ENCODE data around the gene CSF2RB. TPM values are rescaled to one million over a fixed set of nuclear protein-coding genes. Genes with fewer than 3 reads are reported as not detected.

The CSF2RB gene
- total and polyA plus RNA-seq, 2 of the 13 experiments (the other 11 are each of a cell fraction or from before 2014, with no cell fraction given) = not detected

GRCh38 chr22:36902143-36902926 lies 11.1 kb upstream of the CSF2RB start:
- no peak overlapping the region for H3K9ac ChIP-seq (ENCODE audit: insufficient read depth, low read depth, low read length)
- H3K4me2 ChIP-seq (ENCODE audit: low read depth, low read length) = no peak overlapping the region
- DNase-seq (ENCODE audit: low spot score) (no peak), FAIRE-seq (no peak), ATAC-seq (no peak)
- in situ Hi-C loops (cut with HindIII; ENCODE audit: extremely low pct_ligation_motif_present, low pct_unique_long_range_greater_than_20kb) = no loop called here
- H2AFZ ChIP-seq (ENCODE audit: low read length) = no peak overlapping the region
- no peak for TF ChIP-seq ZNF432 (CRISPR knock-in tag; IDR thresholded peaks at IDR 0.05; ENCODE audit: borderline replicate concordance)
- TF ChIP-seq ZBTB43 (CRISPR knock-in tag; conservative IDR thresholded peaks at IDR 0.05) = no peak
- no peak for TF ChIP-seq U2AF2 (IDR thresholded peaks at IDR 0.05; ENCODE audit: low read depth, low read length)
- TF ChIP-seq HCFC1 (IDR thresholded peaks at IDR 0.05; ENCODE audit: low read depth, low read length) = no peak
- no peak for TF ChIP-seq ATF2 (CRISPR knock-in tag; IDR thresholded peaks at IDR 0.05)
- no peak for TF ChIP-seq MIER3 (CRISPR knock-in tag; IDR thresholded peaks at IDR 0.05; ENCODE audit: borderline replicate concordance)
- BruUV-seq (replicated peaks) = no TSS peak
- H3K27ac ChIP-seq (ENCODE audit: extremely low read length, insufficient read depth, low read length) = no peak overlapping the region
- WGBS (ENCODE audit: low lambda C conversion rate) = 7% methylated on average over 8 of the region's 8 CpGs
- no peaks in the 10 kb centered on the region for H3K36me3 ChIP-seq (replicated peaks in 1 of 2; ENCODE audit: control insufficient read depth in 1 of 2, insufficient read depth in 2 of 2, low read length in 2 of 2)
- ChIA-PET CTCF (ENCODE audit: low intra/inter-chr PET ratio, low total read pairs) (no interaction called here), POLR2A (no interaction called here)
- no peaks in the 10 kb centered on the region for H3K9me3 ChIP-seq (ENCODE audit: low read length)
- H3K4me3 ChIP-seq (replicated peaks in 1 of 3; ENCODE audit: insufficient read depth in 1 of 3, low read depth in 2 of 3, low read length in 3 of 3) = no peak overlapping the region
- H3K4me1 ChIP-seq (ENCODE audit: insufficient read depth, low read length) = no peaks in the 10 kb centered on the region
- no peaks in the 10 kb centered on the region for H3K79me2 ChIP-seq (ENCODE audit: insufficient read depth, low read length)
- no peaks in the 10 kb centered on the region for H4K20me1 ChIP-seq (ENCODE audit: insufficient read depth, low read length)
- intact Hi-C loops (cut with micrococcal nuclease; ENCODE audit: unreplicated experiment) = no loop called here
- peaks cover 0 to 25% of the 10 kb centered on the region in 2 experiments; a peak in 2 of 5 replicates for H3K27me3 ChIP-seq (ENCODE audit: control insufficient read depth in 1 of 2, insufficient read depth in 2 of 2, low read length in 2 of 2)

All from HepG2 (cell line).